ENCODE measurements around the gene SFXN4. TPM values are rescaled to one million over a fixed set of nuclear protein-coding genes. Genes with fewer than 3 reads are reported as not detected.
"Not testable (repeated sequence)": the region's sequence is repeated elsewhere in the genome, so short reads cannot be mapped to it uniquely, and the experiment has no call there.

Gene SFXN4
- total RNA-seq, 1 donor, result 13.0 TPM

DNA sequence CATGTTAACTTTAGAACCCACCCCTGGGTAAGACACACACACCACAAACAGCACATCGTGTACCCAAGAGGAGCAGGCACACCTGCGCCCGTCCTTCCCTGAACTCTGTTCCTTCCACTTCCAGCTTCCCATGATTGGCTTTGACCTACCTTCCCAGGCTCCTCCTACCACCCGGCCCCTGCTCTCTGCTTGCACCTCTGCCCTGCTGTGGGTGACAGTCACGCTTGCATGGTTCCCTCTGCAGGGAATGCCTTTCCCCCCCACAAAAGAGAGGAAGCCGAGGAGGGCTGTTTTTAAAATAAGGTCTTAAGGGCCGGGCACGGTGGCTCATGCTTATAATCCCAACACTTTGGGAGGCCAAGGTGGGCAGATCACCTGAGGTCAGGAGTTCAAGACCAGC is 16.4 kb downstream of the SFXN4 start:
- TF ChIP-seq, protein P1, sequence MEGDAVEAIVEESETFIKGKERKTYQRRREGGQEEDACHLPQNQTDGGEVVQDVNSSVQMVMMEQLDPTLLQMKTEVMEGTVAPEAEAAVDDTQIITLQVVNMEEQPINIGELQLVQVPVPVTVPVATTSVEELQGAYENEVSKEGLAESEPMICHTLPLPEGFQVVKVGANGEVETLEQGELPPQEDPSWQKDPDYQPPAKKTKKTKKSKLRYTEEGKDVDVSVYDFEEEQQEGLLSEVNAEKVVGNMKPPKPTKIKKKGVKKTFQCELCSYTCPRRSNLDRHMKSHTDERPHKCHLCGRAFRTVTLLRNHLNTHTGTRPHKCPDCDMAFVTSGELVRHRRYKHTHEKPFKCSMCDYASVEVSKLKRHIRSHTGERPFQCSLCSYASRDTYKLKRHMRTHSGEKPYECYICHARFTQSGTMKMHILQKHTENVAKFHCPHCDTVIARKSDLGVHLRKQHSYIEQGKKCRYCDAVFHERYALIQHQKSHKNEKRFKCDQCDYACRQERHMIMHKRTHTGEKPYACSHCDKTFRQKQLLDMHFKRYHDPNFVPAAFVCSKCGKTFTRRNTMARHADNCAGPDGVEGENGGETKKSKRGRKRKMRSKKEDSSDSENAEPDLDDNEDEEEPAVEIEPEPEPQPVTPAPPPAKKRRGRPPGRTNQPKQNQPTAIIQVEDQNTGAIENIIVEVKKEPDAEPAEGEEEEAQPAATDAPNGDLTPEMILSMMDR (IDR thresholded peaks at IDR 0.05; ENCODE audit: insufficient read depth, low read depth, low read length), result no peak
- DNase-seq (ENCODE audit: low read depth), result no peak
- H3K4me3 ChIP-seq (ENCODE audit: low read depth, low read length), result no peak overlapping the region

DNA sequence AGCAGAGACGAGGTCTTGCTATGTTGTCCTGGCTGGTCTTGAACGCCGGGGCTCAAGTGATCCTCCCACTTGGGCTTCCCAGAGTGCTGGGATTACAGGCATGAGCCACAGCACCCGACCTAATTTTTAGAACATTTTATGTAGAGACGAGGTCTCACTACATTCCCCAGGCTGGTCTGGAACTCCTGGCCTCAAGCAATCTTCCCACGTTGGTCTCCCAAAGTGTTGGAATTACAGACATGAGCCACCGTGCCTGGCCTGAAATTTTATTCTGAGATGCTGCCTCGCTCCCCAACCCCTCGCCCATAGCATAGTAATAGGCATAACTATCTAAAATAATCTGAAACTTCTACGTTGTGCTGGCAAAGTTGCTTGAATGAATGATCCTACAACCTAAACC is 21.9 kb downstream of the SFXN4 start:
- DNase-seq (ENCODE audit: low read depth), result no peak
- no peak overlapping the region for H3K4me3 ChIP-seq (ENCODE audit: low read depth, low read length)
- TF ChIP-seq, protein P1 (IDR thresholded peaks at IDR 0.05; ENCODE audit: insufficient read depth, low read depth, low read length), result no peak

DNA sequence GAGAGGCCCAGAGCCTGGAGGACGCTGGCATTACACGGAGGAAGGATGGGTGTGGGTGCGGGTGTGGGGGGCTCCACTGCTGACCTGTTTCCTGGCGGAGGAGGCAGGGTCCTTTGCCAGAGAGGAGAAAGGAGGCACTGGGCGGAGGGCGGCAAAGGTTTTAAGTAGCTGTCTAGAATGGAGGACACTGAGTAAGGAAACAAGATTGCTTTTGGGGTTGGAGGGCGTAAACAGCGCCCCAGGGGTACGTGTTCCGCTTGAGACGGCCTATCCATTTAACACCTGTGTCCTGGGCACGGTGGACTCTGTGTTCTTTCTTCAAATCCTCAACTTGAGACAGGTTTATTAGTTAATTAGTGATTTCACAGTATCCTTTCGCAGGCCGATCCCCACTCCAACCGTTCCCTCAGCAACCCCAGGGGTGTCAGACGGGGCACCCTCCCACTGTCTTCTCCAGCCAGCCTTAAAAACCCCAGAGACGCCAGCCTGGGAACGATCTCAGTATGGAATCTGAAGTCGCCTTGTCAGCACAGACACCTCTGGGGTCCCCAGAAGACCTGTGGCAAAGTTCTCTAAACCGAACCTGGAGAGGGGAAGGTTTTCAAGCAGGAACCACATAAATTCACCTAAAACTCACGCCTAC is 24.8 kb downstream of the SFXN4 start:
- no peak for DNase-seq (ENCODE audit: low read depth)
- TF ChIP-seq, protein P1 (IDR thresholded peaks at IDR 0.05; ENCODE audit: insufficient read depth, low read depth, low read length), result no peak
- H3K4me3 ChIP-seq (ENCODE audit: low read depth, low read length), result no peak overlapping the region

DNA sequence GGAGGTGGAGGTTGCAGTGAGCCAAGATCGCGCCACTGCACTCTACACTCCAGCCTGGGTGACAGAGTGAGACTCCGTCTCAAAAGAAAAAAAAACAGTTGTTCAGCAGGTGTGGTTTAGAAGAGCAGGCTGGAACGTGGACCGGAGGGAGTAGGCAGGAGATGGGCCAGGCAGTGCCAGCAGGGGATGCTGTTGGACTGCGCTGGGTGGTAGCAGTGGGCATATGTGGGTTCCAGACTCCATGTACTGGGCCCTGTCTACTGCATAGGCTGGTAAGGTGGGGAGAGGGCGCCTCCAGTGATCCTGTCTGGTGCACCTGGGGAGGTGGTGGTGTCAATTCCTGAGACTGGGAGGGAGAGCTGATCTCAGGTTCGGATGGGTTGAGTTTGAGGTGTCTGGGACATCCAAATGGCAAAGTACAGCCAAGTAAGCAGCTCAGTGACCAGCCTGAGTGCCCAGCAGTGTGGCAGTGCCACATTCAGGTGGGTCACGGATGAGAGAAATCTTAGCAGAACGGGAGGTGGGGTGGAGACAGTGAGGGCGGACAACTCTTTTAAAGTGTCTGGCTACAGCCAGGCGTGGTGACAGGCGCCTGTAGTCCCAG is 25.9 kb downstream of the SFXN4 start:
- TF ChIP-seq, protein P1 (IDR thresholded peaks at IDR 0.05; ENCODE audit: insufficient read depth, low read depth, low read length), result peak; percentile 84
- DNase-seq (ENCODE audit: low read depth), result peak; percentile 45
- no peak overlapping the region for H3K4me3 ChIP-seq (ENCODE audit: low read depth, low read length)

DNA sequence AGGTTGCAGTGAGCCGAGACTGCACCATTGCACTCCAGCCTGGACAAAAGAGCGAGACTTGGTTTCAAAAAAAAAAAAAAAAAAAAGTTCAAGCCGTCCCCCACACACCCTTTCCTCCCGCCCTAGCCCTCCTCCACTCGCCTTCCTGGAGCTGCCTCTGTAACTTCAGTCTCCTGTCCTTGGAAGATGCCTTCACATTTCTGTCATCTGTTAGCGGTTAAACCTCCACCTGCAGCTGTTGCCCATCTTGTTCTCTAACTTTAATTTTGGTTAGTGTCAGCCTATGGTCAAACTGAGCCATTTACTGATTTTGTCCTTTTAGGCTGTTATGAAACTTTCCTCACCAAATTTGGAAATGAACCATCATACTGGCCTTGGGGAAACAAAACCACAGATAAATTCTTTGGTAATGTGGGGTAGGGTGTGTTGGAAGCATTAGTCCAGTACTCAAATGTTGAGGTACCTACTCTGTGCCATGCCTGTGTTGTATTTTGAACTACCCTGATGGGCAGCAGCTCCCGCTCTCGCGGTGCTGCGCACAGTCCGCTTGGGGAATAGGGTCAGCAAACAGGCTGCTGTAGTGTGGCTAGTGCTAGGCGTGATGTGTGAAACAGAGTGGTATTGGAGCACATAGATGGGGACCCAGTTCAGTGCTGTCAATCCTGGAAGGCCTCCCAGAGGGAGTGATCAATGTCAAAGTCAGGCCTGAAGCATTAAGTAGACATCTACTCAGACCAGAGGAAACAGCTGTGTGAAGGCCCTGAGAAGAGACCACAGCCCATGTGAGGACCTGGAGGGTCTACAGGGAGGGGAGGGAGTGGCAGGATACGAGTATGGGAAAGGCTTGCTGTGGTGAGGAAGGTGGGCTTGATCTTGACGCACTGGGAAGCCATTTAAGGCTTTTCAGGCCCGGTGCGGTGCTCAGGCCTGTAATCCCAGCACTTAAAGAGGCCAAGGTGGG is 26.9 kb downstream of the SFXN4 start:
- TF ChIP-seq, protein P1 (IDR thresholded peaks at IDR 0.05; ENCODE audit: insufficient read depth, low read depth, low read length), result no peak
- DNase-seq (ENCODE audit: low read depth), result no peak

DNA sequence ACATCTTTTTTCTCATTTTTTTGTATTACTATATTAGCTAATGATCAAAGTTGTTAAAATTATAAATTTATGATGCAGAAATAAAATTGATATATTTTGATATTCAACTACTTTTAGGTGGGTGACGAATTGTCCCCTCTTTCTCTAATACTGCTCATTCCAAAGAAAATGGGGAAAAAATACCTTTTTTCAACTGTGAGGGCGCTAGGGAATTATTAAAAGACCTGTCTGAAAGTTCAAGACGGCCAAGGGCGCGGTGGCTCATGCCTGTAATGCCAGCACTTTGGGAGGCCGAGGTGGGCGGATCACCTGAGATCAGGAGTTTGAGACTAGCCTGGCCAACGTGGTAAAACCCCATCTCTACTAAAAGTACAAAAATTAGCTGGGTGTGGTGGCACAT is 27.6 kb downstream of the SFXN4 start:
- not testable (repeated sequence) for DNase-seq (ENCODE audit: low read depth)

More for the DNA sequence above, 26.9 kb downstream of the SFXN4 start:
- H3K4me3 ChIP-seq (ENCODE audit: low read depth, low read length), result no peak overlapping the region

DNA sequence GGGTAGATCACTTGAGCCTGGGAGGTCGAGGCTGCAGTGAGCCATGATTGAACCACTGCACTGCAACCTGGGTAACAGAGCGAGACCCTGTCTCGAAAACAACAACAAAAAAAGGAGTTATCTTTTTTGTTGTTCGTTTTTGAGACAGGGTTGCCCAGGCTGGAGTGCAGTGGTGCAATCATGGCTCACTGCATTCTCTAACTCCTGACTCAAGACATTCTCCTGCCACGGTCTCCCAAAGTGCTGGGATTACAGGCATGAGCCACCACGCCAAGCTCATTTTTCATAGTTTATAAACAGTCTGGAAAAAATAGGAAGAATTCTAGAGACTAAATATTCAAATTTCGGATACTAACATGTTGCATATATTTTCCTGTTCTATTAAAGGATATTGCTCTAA is 29.4 kb downstream of the SFXN4 start:
- H3K4me3 ChIP-seq (ENCODE audit: low read depth, low read length), result no peak overlapping the region
- TF ChIP-seq, protein P1 (IDR thresholded peaks at IDR 0.05; ENCODE audit: insufficient read depth, low read depth, low read length), result no peak
- peak; percentile 68 for DNase-seq (ENCODE audit: low read depth)

More for the DNA sequence above, 27.6 kb downstream of the SFXN4 start:
- not testable (repeated sequence) for H3K4me3 ChIP-seq (ENCODE audit: low read depth, low read length)

All from fibroblast of villous mesenchyme (primary cell).